Peyer's patch (tissue), 4 donors: ENCODE data around the gene BOC. TPM values are rescaled to one million over a fixed set of nuclear protein-coding genes. Genes with fewer than 3 reads are reported as not detected.

Source experiments
- DNase-seq, 3 donors: peaks; one replicate each; pipeline ENCODE4 v3.0.0-alpha.2; 2017 to 2019
- H3K27ac ChIP-seq, 4 donors: fragments of 200-600 bp; sonication (generic); one replicate each; pipeline ENCODE4 v1.5.1; 2016 to 2019
- H3K27me3 ChIP-seq, 2 donors: fragments of 200-600 bp; sonication (generic); one replicate each; pipeline ENCODE4 v1.5.1; 2019
- H3K36me3 ChIP-seq, 3 donors: fragments of 200-600 bp; sonication (generic); one replicate each; pipeline ENCODE4 v1.5.1; 2016 to 2019
- H3K4me1 ChIP-seq, 4 donors: fragments of 200-600 bp; sonication (generic); one replicate each; pipeline ENCODE4 v1.5.1; 2016 to 2019
- H3K4me3 ChIP-seq, 4 donors: fragments of 200-600 bp; sonication (generic); 1 replicate in 3 of 4; 2 replicates in 1 of 4; pipeline ENCODE4 v1.5.1; 2016 to 2019; ENCODE audit warnings: mild to moderate bottlenecking in 1 of 4
- H3K9me3 ChIP-seq, 4 donors: fragments of 200-600 bp; sonication (generic); one replicate each; pipeline ENCODE4 v1.5.1; 2016 to 2019; ENCODE audit warnings: mild to moderate bottlenecking in 1 of 4
- POLR2A ChIP-seq, 2 donors: fragments of 450-650 bp; IDR thresholded peaks; one replicate each; pipeline ENCODE4 v1.5.1; 2017; ENCODE audit warnings: antibody characterized with exemption in 2 of 2, mild to moderate bottlenecking in 2 of 2, moderate library complexity in 2 of 2
- total RNA-seq, 4 donors: library from RNA; depleted of rRNA; stranded (reverse); fragments of >200 nt; gene quantifications; one replicate each; pipeline ENCODE4 v1.1.0, GENCODE V29; 2016
- TF ChIP-seq, protein P1 (sequence below), 6 experiments: fragments of 450-650 bp in 4 of 6; fragments of 200-600 bp in 2 of 6; sonication (generic) in 1 of 6; IDR thresholded peaks; one replicate each; pipeline ENCODE4 v1.5.1; 2017 to 2019; ENCODE audit warnings: antibody characterized with exemption in 6 of 6, mild to moderate bottlenecking in 3 of 6, moderate library complexity in 1 of 6

BOC gene
- total RNA-seq, 4 donors from 2014 or later, result 4.2 to 31.4 (median 13.2) TPM

DNA sequence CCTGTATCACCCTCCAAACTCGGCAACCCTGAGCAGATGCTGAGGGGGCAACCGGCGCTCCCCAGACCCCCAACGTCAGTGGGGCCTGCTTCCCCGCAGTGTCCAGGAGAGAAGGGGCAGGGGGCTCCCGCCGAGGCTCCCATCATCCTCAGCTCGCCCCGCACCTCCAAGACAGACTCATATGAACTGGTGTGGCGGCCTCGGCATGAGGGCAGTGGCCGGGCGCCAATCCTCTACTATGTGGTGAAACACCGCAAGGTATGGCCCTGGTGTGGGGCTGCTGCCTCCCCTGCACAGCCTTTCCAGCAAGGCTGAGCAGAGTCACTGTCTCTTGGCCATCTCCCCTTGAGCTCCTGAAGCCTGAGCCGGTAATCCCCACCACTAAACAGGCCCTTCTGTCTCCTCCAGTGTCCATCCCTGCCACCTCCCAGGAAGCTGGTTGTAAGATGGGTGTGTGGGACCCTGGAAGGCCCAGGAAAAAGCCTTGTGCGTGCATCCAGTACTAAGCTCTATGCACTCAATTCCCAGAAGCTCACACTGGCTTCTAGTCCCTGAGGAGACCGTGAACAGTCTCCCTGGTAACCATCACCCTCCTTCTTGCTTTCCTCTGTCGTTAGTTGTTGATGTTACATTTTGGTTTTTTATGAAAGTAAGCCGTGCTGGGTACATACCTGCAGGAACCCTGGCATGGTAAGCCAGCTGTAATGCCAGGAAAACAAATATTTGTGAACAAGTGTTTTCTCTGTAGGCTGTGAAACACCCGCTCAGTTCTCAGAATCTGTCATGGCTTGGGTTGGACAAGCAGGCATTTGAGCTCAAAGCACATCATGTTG lies 63.3 kb downstream of the BOC start:
- no peak for TF ChIP-seq POLR2A (IDR thresholded peaks at IDR 0.05)
- TF ChIP-seq, protein P1, sequence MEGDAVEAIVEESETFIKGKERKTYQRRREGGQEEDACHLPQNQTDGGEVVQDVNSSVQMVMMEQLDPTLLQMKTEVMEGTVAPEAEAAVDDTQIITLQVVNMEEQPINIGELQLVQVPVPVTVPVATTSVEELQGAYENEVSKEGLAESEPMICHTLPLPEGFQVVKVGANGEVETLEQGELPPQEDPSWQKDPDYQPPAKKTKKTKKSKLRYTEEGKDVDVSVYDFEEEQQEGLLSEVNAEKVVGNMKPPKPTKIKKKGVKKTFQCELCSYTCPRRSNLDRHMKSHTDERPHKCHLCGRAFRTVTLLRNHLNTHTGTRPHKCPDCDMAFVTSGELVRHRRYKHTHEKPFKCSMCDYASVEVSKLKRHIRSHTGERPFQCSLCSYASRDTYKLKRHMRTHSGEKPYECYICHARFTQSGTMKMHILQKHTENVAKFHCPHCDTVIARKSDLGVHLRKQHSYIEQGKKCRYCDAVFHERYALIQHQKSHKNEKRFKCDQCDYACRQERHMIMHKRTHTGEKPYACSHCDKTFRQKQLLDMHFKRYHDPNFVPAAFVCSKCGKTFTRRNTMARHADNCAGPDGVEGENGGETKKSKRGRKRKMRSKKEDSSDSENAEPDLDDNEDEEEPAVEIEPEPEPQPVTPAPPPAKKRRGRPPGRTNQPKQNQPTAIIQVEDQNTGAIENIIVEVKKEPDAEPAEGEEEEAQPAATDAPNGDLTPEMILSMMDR (IDR thresholded peaks at IDR 0.05), result no peak
- H3K4me3 ChIP-seq, result no peak overlapping the region
- H3K36me3 ChIP-seq, result peaks cover 0 to 13% (median 0%) of the 10 kb centered on the region in 3 donors
- no peaks in the 10 kb centered on the region for H3K9me3 ChIP-seq
- no peak for DNase-seq
- no peaks in the 10 kb centered on the region for H3K27me3 ChIP-seq
- peak overlapping the region in 1 of 4 donors; percentile 25 for H3K27ac ChIP-seq
- peaks cover 0 to 10% (median 2%) of the 10 kb centered on the region in 4 donors for H3K4me1 ChIP-seq

DNA sequence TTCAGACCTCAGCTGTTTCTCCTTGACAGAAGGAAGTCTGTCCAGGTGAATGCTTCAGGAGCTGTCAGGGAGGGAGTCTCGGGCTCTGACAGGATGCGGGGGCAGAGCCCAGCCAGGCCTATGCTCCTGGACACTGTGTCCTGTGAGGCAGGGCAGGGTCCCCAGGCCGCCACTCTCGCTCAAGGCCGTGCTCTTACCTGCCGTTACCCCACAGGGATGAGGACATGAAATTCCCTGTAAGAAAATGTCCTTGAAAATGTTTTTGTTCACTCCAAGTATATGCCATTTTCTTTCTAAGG lies 63.9 kb downstream of the BOC start:
- TF ChIP-seq POLR2A (IDR thresholded peaks at IDR 0.05), result no peak
- TF ChIP-seq, protein P1 (IDR thresholded peaks at IDR 0.05), result no peak
- Histone ChIP-seq H3K27me3 (no peaks in the 10 kb centered on the region), H3K27ac (no peak overlapping the region), H3K36me3 (peaks cover 0 to 14% (median 0%) of the 10 kb centered on the region in 3 donors), H3K4me1 (peaks cover 0 to 10% (median 2%) of the 10 kb centered on the region in 4 donors), H3K4me3 (no peak overlapping the region), H3K9me3 (no peaks in the 10 kb centered on the region)
- DNase-seq, result no peak

DNA sequence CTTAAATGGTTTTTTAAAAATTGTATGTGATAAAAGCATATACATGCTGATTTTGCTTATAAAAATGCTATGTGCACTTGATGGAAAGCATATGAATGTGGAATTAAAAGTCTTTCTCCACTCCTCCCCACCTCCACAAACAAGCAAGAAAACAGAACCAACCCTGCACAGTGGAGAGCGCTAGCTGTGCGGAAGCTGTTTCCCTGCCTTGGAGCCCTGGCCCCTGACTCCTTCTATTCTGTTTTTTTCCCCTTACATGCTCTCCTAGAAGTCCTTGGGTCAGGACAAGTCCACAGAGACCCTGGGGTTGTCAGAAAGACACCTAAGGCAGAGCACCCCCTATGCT lies 64.2 kb downstream of the BOC start:
- no peak overlapping the region for H3K4me3 ChIP-seq

DNA sequence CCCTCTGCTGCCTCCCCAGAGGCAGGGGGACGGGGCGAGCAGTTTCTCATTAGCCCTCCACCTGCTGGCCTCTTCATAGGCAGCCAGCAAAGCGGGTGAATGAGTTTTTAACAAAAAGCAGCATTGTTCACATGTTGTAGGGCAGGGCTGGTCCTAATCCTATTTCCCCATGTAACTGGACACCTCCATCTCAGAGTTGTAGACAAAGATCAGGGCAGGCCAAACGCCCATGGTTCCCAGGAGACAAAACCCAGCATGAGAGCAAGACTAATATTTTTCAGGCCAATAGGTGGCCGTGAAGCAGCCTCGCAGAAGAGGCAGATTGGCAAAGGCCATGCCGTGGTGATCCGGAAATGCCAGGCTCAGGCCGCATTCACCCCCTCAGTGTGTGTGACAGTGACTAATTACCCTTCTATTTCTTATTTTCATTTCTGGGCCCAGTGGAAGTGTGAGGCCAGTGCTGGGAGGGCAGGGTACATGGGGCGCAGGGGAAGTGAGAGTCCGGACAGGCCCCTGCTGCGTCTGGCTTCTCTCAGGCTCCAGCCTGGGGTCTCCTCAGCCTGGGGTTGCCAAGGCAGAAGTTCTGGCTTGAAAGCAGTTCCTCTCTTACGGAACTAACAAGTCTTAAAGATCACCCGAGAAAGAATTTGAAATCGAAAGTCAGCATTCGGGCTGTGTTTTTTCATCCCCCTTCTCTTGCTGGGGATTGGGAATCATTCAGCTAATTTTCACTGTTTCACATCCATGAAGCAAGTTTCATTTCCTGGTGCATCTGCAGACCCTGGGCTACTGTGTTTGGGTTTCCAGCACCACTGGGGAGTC lies 64.8 kb downstream of the BOC start:
- no peaks in the 10 kb centered on the region for H3K9me3 ChIP-seq
- peak overlapping the region in 1 of 4 donors; percentile 26 for H3K4me3 ChIP-seq
- H3K27me3 ChIP-seq, result no peaks in the 10 kb centered on the region
- H3K27ac ChIP-seq, result peak overlapping the region; percentile 51 to 74 (median 57)
- TF ChIP-seq, protein P1 (IDR thresholded peaks at IDR 0.05), result peak in 1 of 6 experiments; percentile 2
- no peak for TF ChIP-seq POLR2A (IDR thresholded peaks at IDR 0.05)
- DNase-seq, result peak in 1 of 3 donors; percentile 21
- H3K4me1 ChIP-seq, result peaks cover 0 to 10% (median 2%) of the 10 kb centered on the region in 4 donors
- H3K36me3 ChIP-seq, result peaks cover 0 to 14% (median 0%) of the 10 kb centered on the region in 3 donors

More for the DNA sequence above, 64.2 kb downstream of the BOC start:
- no peak for TF ChIP-seq POLR2A (IDR thresholded peaks at IDR 0.05)
- TF ChIP-seq, protein P1 (IDR thresholded peaks at IDR 0.05), result no peak
- peaks cover 0 to 10% (median 2%) of the 10 kb centered on the region in 4 donors for H3K4me1 ChIP-seq
- no peaks in the 10 kb centered on the region for H3K9me3 ChIP-seq
- H3K36me3 ChIP-seq, result peaks cover 0 to 14% (median 0%) of the 10 kb centered on the region in 3 donors
- no peaks in the 10 kb centered on the region for H3K27me3 ChIP-seq
- no peak for DNase-seq
- peak overlapping the region; percentile 51 to 74 (median 57) for H3K27ac ChIP-seq

DNA sequence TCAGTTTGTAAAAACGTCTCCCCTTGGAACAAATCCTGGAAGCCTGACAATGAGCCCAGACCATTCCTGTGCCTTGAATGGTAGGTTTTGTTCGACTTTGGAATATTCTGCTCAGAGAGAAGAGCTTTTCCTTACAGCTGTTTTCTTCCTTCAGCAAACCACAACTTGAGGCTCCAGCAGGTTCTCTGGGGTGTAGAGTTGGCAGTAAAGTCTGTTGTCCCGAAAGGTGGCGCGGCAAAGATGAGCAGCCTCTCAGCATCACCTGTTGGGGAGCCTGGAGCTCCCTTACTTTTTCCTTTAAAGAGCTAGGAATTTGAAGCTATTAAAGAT lies 65.4 kb downstream of the BOC start:
- peaks cover 0 to 16% (median 0%) of the 10 kb centered on the region in 3 donors for H3K36me3 ChIP-seq
- DNase-seq, result no peak
- H3K27me3 ChIP-seq, result no peaks in the 10 kb centered on the region
- H3K4me3 ChIP-seq, result no peak overlapping the region
- peaks cover 0 to 10% (median 2%) of the 10 kb centered on the region in 4 donors for H3K4me1 ChIP-seq
- no peaks in the 10 kb centered on the region for H3K9me3 ChIP-seq
- H3K27ac ChIP-seq, result peak overlapping the region; percentile 51 to 74 (median 57)
- no peak for TF ChIP-seq POLR2A (IDR thresholded peaks at IDR 0.05)
- TF ChIP-seq, protein P1 (IDR thresholded peaks at IDR 0.05), result no peak
